Upper lobe of left lung (tissue), 4 donors: ENCODE results near the gene AGBL1.

Experiments
- POLR2AphosphoS5 ChIP-seq, 2 donors: sonication (generic); formaldehyde crosslinking; IDR thresholded peaks; one replicate each; pipeline ENCODE4 v1.5.1; 2017; ENCODE audit warnings: antibody characterized with exemption in 2 of 2
- TF ChIP-seq, protein P1 (sequence below), 6 experiments: fragments of 450-650 bp in 4 of 6; fragments of 200-600 bp in 2 of 6; sonication (generic) in 2 of 6; IDR thresholded peaks; one replicate each; pipeline ENCODE4 v1.5.1; 2016 to 2019; ENCODE audit warnings: antibody characterized with exemption in 6 of 6

- TF ChIP-seq, protein P1, sequence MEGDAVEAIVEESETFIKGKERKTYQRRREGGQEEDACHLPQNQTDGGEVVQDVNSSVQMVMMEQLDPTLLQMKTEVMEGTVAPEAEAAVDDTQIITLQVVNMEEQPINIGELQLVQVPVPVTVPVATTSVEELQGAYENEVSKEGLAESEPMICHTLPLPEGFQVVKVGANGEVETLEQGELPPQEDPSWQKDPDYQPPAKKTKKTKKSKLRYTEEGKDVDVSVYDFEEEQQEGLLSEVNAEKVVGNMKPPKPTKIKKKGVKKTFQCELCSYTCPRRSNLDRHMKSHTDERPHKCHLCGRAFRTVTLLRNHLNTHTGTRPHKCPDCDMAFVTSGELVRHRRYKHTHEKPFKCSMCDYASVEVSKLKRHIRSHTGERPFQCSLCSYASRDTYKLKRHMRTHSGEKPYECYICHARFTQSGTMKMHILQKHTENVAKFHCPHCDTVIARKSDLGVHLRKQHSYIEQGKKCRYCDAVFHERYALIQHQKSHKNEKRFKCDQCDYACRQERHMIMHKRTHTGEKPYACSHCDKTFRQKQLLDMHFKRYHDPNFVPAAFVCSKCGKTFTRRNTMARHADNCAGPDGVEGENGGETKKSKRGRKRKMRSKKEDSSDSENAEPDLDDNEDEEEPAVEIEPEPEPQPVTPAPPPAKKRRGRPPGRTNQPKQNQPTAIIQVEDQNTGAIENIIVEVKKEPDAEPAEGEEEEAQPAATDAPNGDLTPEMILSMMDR (IDR thresholded peaks at IDR 0.05) = no peak
- TF ChIP-seq POLR2AphosphoS5 (IDR thresholded peaks at IDR 0.05) = no peak
Measured at GRCh38 chr15:86969364-86969763, 889.7 kb downstream of the AGBL1 start.
